Thyroid gland (tissue), 4 donors: ENCODE results near the gene DAB2IP.

Experiments
- CTCF ChIP-seq, 6 experiments: fragments of 200-600 bp in 3 of 6; fragments of 450-650 bp in 3 of 6; sonication (generic) in 3 of 6; IDR thresholded peaks; one replicate each; pipeline ENCODE4 v1.5.1; 2016 to 2019; ENCODE audit warnings: antibody characterized with exemption in 6 of 6, mild to moderate bottlenecking in 2 of 6, inconsistent platforms in 1 of 6, moderate library complexity in 1 of 6
- POLR2A ChIP-seq, 2 donors: fragments of 450-650 bp; IDR thresholded peaks; one replicate each; pipeline ENCODE4 v1.6.1; 2017; ENCODE audit warnings: antibody characterized with exemption in 2 of 2, mild to moderate bottlenecking in 2 of 2, moderate library complexity in 1 of 2

- TF ChIP-seq CTCF (IDR thresholded peaks at IDR 0.05) = no peak
- no peak for TF ChIP-seq POLR2A (IDR thresholded peaks at IDR 0.05)
Observed at GRCh38 chr9:121770415-121771273, 119.2 kb downstream of the DAB2IP start.
